Brain microvascular endothelial cell (primary cell): Measurements from ENCODE around the gene PAK6.
A peak's percentile ranks its signal among the peaks of the same experiment; 100 is the strongest.

Source experiments
- DNase-seq: peaks from one replicate; pipeline ENCODE4 v3.0.0-alpha.2; 2020
- H3K27ac ChIP-seq: fragments of 250-450 bp; sonication (Bioruptor Pico); 2 replicates; pipeline ENCODE4 v1.5.1; 2020; ENCODE audit warnings: mild to moderate bottlenecking, moderate library complexity
- H3K27me3 ChIP-seq: fragments of 250-450 bp; sonication (Bioruptor Pico); replicated peaks from 2 replicates; pipeline ENCODE4 v1.5.1; 2020; ENCODE audit warnings: mild to moderate bottlenecking
- H3K36me3 ChIP-seq: fragments of 250-450 bp; sonication (Bioruptor Pico); replicated peaks from 2 replicates; pipeline ENCODE4 v1.5.1; 2020; ENCODE audit warnings: mild to moderate bottlenecking
- H3K4me3 ChIP-seq: 2 replicates; pipeline ENCODE4 v1.5.1; 2011; ENCODE audit warnings: low read depth, mild to moderate bottlenecking, control low read depth, low read length, moderate library complexity
- in situ Hi-C: cut with HindIII; loops from 2 replicates; pipeline ENCODE4 v1.10.0; 2017; ENCODE audit warnings: low sequenced_read_pairs, low pct_ligation_motif_present
- TF ChIP-seq, protein P1 (sequence below): IDR thresholded peaks from 2 replicates; pipeline ENCODE4 v1.5.1; 2011; ENCODE audit warnings: low read depth, mild to moderate bottlenecking, moderate library complexity, low read length, control low read depth, inconsistent platforms; ENCODE audit errors: missing control alignments

PAK6 gene

GRCh38 chr15:40323239-40323952, 84.5 kb downstream of the PAK6 start, which contains the start of gene INAFM2:
Gene INAFM2 (plus strand): TSS chr15:40323692. CDS start chr15:40324056, 364 bp downstream.
- H3K36me3 ChIP-seq: no peaks in the 10 kb centered on the region
- TF ChIP-seq, protein P1, sequence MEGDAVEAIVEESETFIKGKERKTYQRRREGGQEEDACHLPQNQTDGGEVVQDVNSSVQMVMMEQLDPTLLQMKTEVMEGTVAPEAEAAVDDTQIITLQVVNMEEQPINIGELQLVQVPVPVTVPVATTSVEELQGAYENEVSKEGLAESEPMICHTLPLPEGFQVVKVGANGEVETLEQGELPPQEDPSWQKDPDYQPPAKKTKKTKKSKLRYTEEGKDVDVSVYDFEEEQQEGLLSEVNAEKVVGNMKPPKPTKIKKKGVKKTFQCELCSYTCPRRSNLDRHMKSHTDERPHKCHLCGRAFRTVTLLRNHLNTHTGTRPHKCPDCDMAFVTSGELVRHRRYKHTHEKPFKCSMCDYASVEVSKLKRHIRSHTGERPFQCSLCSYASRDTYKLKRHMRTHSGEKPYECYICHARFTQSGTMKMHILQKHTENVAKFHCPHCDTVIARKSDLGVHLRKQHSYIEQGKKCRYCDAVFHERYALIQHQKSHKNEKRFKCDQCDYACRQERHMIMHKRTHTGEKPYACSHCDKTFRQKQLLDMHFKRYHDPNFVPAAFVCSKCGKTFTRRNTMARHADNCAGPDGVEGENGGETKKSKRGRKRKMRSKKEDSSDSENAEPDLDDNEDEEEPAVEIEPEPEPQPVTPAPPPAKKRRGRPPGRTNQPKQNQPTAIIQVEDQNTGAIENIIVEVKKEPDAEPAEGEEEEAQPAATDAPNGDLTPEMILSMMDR: peak; percentile 75
- peak within 1 kb of the TSS; percentile 69 for H3K4me3 ChIP-seq
- H3K27me3 ChIP-seq: no peaks in the 10 kb centered on the region
- in situ Hi-C loops: no loop called here
- H3K27ac ChIP-seq: peak within 1 kb of the TSS; percentile 19
- DNase-seq: peak; percentile 92

DNA sequence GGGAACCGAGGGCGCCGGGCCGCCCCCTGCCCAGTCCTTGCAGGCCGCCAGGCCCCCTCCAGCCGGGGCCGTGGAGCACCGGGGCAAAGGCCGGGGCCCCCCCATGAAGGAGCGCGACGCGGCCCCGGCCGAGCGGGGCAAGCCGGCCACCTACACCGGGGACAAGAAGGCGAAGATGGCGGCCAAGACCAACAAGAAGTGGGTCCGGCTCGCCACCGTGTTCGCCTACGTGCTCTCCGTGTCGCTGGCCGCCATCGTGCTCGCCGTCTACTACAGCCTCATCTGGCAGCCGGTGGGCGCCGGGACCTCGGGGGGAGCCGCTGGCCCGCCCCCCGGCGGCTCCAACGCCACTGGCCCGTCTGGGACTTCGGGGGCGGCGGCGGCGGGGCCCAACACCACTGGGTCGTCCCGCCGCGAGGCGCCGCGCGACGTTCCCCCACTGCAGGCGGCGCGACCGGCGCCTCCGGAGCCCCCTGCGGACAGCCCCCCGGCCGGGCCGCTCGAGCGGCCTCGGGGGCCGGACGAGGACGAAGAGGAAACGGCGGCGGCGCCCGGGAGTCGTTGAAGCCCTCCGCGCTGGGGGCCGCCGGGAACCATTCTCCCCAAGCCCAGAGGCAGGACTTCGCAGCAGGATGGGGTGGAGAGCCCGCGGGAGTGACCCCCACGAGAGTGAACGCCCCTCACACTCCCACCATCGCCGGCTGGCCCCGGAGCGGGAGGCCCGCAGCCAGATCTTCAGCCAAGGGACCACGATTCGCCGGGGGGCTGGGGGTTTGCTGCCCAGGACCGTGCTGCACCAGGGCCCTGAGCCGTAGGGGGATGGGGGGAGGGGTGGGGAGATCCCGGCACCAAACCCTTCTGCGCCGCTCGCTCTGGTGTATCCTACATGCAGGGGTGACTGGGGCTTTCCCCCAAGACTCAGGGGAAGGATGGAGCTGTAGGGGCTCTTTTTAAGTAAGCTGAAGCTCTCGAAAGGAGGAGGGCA, 85.4 kb downstream of the PAK6 start:
- Histone ChIP-seq H3K36me3 (no peaks in the 10 kb centered on the region), H3K27me3 (no peaks in the 10 kb centered on the region), H3K4me3 (peak overlapping the region; percentile 69), H3K27ac (peak overlapping the region; percentile 19)
- TF ChIP-seq, protein P1: no peak
- DNase-seq: no peak
- in situ Hi-C loops: no loop called here

- Histone ChIP-seq H3K4me3 (peak overlapping the region; percentile 69), H3K27me3 (no peaks in the 10 kb centered on the region), H3K27ac (no peak overlapping the region), H3K36me3 (no peaks in the 10 kb centered on the region)
- TF ChIP-seq, protein P1: no peak
- no peak for DNase-seq
- in situ Hi-C loops: no loop called here
These were observed 86.3 kb downstream of the PAK6 start for GRCh38 chr15:40325188-40325587.

DNA sequence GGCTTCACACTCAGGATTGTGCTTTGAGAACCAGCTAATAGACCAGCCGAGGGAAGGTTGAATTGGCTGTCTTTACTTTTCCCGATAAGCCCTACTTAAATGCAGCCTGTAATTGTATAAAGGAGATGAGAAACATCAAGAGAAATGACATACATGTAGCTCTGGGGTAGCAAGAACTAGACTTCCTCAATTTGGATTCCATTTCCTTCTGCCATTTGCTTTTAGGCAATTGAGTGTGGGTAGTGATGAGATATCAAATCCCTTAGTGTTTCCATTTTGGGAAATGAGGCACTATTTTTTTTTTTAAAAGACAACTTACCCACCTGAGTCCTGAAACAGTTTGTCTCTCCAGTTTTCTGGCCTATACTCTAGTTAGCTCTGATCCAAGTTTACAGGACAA, 86.8 kb downstream of the PAK6 start:
- DNase-seq: no peak
- Histone ChIP-seq H3K4me3 (no peak overlapping the region), H3K27ac (no peak overlapping the region), H3K36me3 (no peaks in the 10 kb centered on the region), H3K27me3 (no peaks in the 10 kb centered on the region)
- TF ChIP-seq, protein P1: no peak
- in situ Hi-C loops: no loop called here
